Activated CD4-positive, CD25-positive, alpha-beta regulatory T cell treated with anti-CD3 and anti-CD28 coated beads, Interleukin-2, amount 50 U/mL, for 24 hours (primary cell): ENCODE results near the gene CEP70.
"Not testable (repeated sequence)": the region's sequence is repeated elsewhere in the genome, so short reads cannot be mapped to it uniquely, and the experiment has no call there.

Source experiments
- ATAC-seq, 2 donors: fragments of 150-1000 bp; cut with Tn5 transposase; one replicate each; pipeline ENCODE4 v1.10.0; 2021; ENCODE audit warnings: mild to moderate bottlenecking in 1 of 2, moderate library complexity in 1 of 2

The CEP70 gene

GRCh38 chr3:138468451-138468850, 125.6 kb downstream of the CEP70 start:
- ATAC-seq = no peak

DNA sequence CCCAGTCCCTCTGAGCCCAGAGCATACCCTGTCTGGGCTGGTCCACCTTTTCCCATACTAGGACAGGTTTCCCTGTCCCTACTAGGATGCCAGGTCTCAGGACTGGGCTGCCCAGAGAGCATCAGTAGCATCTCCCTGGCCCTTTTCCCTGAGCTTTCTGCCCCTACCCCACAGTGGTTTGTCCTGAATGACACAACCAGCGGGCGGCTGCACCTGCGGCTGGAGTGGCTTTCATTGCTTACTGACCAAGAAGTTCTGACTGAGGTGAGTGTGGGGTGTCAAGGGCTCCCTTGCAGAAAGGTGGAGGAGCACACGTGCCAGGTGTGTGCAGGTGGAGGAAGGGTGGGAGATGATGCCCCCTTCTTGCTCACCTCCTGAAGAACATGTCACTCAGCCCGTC, 126.1 kb downstream of the CEP70 start:
- ATAC-seq = no peak

- ATAC-seq = no peak
Measured at GRCh38 chr3:138465925-138466324, 128.1 kb downstream of the CEP70 start.

GRCh38 chr3:138465451-138465850, 128.6 kb downstream of the CEP70 start:
- ATAC-seq = no peak

DNA sequence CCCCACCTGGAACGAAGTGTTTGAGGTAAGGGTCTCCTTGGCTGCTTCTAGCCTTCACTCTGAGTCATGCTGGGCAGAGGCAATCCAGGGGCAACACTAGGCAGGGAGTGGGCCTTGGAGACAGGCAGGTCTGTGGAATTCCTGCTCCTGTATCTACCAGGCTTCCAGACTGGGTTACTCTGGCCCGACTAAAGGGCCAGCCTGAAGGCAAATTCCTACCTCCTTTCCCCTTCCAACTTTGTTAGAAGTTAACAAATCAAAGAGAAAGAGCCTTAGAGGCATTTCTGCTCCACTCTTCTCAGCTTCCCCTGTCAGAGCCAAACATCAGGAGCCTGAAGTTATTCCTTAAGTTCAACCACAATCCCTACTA, 129.6 kb downstream of the CEP70 start:
- no peak for ATAC-seq

DNA sequence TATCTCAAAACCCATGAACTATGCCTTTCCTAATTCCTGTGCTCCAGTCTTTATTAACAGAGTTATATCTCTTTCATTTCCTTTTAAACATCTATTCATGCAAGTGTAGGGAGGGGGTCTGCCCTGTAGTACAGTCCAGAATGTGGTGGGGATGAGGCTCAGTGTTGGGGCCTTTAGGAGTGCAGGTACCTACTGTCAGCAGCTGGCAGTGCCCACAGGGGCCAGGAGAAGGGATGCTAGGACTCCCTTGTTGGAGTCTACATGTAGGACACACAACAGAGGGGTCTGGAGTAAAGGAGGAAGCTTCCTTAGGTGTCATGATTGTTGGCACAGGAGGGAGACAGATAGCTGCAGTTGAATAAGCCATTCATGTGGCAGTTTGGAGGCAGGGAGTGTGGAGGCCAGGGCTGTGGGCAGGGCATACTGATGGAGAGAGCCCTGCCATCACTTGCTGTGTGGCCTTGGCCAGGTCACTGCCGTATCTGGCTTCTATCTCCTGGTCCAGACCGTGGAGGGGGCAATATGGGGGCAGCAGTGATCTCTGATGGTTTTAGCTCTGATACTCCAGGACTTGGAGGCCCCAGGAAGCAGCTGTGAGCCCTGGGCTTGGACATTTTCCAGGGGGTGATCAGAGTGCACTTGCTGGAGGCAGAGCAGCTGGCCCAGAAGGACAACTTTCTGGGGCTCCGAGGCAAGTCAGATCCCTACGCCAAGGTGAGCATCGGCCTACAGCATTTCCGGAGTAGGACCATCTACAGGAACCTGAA, 130.2 kb downstream of the CEP70 start:
- ATAC-seq = no peak

- ATAC-seq = no peak
Measured at GRCh38 chr3:138461896-138462295, 132.2 kb downstream of the CEP70 start.

GRCh38 chr3:138461246-138461645, 132.8 kb downstream of the CEP70 start:
- ATAC-seq = no peak

- no peak for ATAC-seq
Measured at GRCh38 chr3:138460536-138461205, 133.4 kb downstream of the CEP70 start.

DNA sequence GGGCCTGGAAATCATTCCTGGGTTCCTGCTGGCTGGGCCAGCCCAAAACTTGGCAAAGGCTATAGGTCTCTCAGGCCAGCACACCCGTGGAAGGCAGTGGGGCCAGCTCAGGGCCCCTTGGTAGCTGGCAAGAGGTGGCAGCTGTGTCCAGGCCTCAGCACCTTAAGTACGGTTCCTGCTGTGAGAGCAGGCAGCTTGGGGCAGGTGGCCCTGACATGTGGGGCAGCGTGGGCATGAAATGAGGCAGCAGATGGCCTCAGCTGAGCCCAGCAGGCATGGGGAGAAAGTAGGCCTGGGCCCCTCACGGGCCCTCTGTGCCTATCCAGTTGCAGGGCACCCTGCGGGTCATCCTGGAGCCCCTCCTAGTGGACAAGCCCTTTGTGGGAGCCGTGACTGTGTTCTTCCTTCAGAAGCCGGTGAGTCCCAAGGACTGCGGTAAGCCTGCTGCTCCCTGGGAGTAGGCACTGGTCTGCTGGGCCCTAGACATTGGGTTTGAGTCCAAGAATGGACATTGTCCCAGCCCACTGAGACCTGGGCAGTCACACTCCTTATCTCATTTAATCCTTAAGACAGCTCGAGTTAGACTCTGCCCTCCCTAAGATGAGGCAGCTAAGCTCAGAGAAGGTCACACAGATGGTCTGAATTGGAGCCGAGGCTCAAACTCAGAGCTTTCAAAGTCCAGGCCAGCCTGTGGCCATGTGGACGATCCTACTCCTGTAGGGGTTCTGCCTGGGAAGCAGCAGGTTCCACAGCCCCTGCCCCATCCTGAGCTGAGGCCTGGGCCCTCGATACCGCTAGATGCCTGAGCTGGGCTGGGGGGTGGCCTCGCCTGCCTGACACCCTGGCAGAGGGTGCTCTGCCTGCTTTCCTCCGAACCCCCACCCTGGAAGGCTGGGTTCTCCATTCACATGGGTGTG, 134.2 kb downstream of the CEP70 start:
- ATAC-seq = no peak

- ATAC-seq = no peak
Measured at GRCh38 chr3:138458774-138459499, 135.1 kb downstream of the CEP70 start.

- ATAC-seq = no peak
Measured at GRCh38 chr3:138457863-138458735, 136.0 kb downstream of the CEP70 start.

DNA sequence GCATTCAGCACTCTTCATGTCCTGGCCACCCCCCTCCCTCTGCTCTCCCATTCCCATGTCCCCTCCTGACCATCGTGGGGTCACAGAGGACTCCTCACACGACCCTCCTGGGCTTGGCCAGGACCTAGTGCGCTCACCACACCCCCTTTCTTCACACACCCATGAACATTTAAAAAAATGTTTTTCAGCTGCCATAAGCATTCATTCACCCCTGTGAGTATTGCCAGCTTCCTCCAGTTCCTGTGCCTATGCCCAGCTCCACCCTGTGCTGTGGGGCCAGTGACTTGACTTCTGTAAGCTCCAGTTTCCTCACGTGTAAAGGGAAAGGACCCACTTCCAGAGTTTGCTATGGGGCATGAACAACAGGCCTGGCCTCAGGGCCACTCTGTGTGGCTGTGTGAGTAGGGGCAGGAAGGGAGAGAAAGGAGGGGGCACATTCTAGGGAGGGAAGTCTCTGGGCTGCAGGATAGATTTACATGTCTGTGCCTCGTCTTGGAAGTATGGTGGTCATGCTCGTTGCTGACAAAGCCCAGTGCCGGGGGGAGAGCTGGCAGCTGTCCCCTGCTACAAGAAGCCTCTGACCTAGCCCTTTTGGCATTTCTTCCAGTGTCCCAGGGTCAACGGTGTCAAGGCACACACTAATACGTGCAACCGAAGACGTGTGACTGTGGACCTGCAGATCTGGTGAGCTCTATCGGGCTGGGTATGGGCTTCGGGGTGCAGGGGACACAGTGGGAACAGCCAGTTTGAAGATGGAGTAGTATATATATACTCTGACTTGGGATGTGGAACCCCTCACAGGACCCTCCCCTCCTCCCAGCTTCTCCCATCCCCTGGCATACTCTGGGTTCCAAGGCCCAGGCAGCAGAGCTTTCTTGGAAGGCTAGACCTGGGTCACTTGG, 136.8 kb downstream of the CEP70 start:
- ATAC-seq = no peak

- no peak for ATAC-seq
Measured at GRCh38 chr3:138455801-138456716, 138.0 kb downstream of the CEP70 start.

DNA sequence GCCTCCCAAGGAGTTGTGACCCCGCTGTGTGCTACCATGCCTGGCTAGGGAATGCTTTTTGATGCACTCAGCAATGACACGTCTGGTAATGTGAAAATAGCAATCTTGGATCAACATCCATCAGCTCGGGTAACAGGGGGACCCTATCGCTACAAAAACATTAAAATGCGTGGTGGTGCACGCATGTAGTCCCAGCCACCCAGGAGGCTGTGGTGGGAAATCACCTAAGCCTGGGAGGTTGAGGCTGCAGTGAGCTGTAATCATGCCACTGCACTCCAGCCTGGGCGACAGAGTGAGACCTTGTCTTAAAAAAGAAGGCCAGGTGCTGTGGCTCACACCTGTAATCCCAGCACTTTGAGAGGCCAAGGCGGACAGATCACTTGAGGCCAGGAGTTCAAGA, 140.1 kb downstream of the CEP70 start:
- ATAC-seq = not testable (repeated sequence)

GRCh38 chr3:138452436-138452835, 141.6 kb downstream of the CEP70 start:
- no peak for ATAC-seq

GRCh38 chr3:138451595-138452162, 142.4 kb downstream of the CEP70 start:
- no peak for ATAC-seq

- no peak for ATAC-seq
Measured at GRCh38 chr3:138450704-138451424, 143.2 kb downstream of the CEP70 start.
